ENCODE data around the gene G2E3.
A peak's percentile ranks its signal among the peaks of the same experiment; 100 is the strongest.

The G2E3 gene

GRCh38 chr14:30558362-30558674, 640 bp upstream of the G2E3 start:
- no peak for DNase-seq (ENCODE audit: low read depth)
- no peak for TF ChIP-seq CTCF (IDR thresholded peaks at IDR 0.05; ENCODE audit: control insufficient read depth, extremely low read depth, insufficient read depth)
- peak overlapping the region; percentile 82 for H3K4me3 ChIP-seq (ENCODE audit: low read depth, low read length)

- no peak for TF ChIP-seq CTCF (IDR thresholded peaks at IDR 0.05; ENCODE audit: control insufficient read depth, extremely low read depth, insufficient read depth)
Observed at GRCh38 chr14:30559638-30560091, 707 bp downstream of the G2E3 start.

GRCh38 chr14:30560581-30560980, 1.6 kb downstream of the G2E3 start:
- H3K4me3 ChIP-seq (ENCODE audit: low read depth, low read length), result peak overlapping the region; percentile 82; the same call in 1 of the 2 replicates
- DNase-seq (ENCODE audit: low read depth), result no peak
- TF ChIP-seq CTCF (IDR thresholded peaks at IDR 0.05; ENCODE audit: control insufficient read depth, extremely low read depth, insufficient read depth), result no peak

More at GRCh38 chr14:30559638-30560091, 707 bp downstream of the G2E3 start:
- H3K4me3 ChIP-seq (ENCODE audit: low read depth, low read length), result peak overlapping the region; percentile 82
- no peak for DNase-seq (ENCODE audit: low read depth)

- DNase-seq (ENCODE audit: low read depth), result no peak
- TF ChIP-seq CTCF (IDR thresholded peaks at IDR 0.05; ENCODE audit: control insufficient read depth, extremely low read depth, insufficient read depth), result no peak
Observed at GRCh38 chr14:30564235-30564867, 5.4 kb downstream of the G2E3 start.

GRCh38 chr14:30564868-30565248, 5.9 kb downstream of the G2E3 start:
- H3K4me3 ChIP-seq (ENCODE audit: low read depth, low read length), result no peak overlapping the region
- TF ChIP-seq CTCF (IDR thresholded peaks at IDR 0.05; ENCODE audit: control insufficient read depth, extremely low read depth, insufficient read depth), result no peak
- no peak for DNase-seq (ENCODE audit: low read depth)

More at GRCh38 chr14:30564235-30564867, 5.4 kb downstream of the G2E3 start:
- H3K4me3 ChIP-seq (ENCODE audit: low read depth, low read length), result no peak overlapping the region

GRCh38 chr14:30569216-30569902, 10.4 kb downstream of the G2E3 start:
- H3K4me3 ChIP-seq (ENCODE audit: low read depth, low read length), result no peak overlapping the region
- no peak for DNase-seq (ENCODE audit: low read depth)
- no peak for TF ChIP-seq CTCF (IDR thresholded peaks at IDR 0.05; ENCODE audit: control insufficient read depth, extremely low read depth, insufficient read depth)

GRCh38 chr14:30569903-30570226, 10.9 kb downstream of the G2E3 start:
- TF ChIP-seq CTCF (IDR thresholded peaks at IDR 0.05; ENCODE audit: control insufficient read depth, extremely low read depth, insufficient read depth), result no peak
- H3K4me3 ChIP-seq (ENCODE audit: low read depth, low read length), result no peak overlapping the region
- no peak for DNase-seq (ENCODE audit: low read depth)

Data from LNCaP clone FGC (cell line).